ENCODE measurements around the gene TRAPPC12.
"Not testable (repeated sequence)": the region's sequence is repeated elsewhere in the genome, so short reads cannot be mapped to it uniquely, and the experiment has no call there.

Gene TRAPPC12

GRCh38 chr2:3488855-3489763, 109.6 kb downstream of the TRAPPC12 start:
- peak; percentile 48 for DNase-seq

DNA sequence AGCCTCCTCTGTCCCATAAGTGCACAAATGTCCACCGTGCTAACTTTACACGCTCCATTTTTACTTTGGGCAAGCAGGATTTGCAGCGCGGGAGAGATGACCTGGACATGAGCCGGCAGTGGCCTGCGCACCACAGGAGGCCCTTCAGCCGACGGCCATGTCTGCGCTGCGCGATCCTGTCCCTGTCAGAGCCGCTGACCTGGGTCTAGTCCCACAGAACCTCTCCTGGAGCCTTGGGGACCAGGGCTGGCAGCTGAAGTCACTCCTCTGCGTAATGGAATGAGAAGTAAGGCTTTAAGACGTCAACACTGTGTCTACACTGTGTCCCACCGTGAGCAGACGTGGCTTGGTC, 110.2 kb downstream of the TRAPPC12 start:
- no peak for DNase-seq

DNA sequence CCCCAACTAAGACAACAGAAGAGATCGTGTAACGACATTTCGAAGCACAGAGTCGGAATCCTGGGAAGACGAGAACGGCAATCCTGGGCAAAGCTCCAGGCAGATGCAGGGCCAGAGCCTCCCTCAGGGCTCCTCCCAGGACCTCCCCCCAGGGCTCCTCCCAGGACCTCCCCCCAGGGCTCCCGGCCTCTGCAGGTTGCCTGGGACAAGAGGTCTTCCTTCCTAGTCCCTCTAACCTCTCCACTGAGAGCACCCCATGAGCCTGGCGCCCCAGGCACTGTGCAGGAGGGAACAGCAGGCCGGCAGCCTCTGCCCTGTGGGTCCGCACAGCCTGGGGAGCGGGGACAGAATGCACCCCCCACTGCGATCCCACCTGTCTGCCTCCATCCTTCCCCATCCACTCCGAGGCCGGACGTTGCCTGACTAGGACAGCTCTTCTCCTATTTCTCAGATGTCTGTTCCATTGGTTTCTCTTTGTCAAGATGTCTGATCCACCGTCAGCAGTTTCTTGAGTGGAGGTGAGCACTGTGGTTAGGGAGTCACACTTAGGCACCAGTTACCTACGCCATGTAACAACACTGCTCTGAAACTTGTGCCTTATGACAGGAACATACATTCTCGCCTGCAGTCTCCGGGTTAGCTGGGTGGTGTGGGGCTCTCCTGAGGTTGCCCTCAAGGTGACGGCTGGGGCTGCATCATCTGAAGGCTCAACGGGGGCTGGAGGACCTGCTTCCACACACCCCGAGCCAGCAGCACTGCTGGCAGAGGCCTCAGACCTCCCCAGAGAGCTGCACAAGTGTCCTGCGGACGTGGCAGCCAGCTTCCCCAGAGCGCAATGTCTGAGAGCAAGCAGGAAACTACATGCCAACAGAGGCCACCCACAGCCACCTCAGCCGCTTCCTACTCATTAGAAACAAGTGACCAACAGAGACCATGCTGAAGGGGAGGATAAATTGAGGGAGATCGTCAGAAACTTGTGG, 111.0 kb downstream of the TRAPPC12 start:
- no peak for DNase-seq

GRCh38 chr2:3491306-3491705, 111.8 kb downstream of the TRAPPC12 start:
- no peak for DNase-seq

- no peak for DNase-seq
Observed at GRCh38 chr2:3491716-3492474, 112.4 kb downstream of the TRAPPC12 start.

DNA sequence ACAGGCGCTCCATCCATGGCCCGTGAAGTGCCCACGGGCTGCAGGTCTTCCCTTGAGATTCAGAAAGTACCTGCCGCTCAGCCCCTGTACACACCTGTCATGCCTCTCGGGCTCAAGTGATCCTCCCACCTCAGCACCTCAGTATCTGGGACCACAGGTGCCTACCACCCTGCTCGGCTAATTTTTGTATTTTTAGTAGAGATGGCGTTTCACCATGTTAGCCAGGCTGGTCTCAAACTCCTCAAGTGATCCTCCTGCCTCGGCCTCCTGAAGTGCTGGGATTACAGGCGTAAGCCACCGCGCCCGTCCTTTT, 112.9 kb downstream of the TRAPPC12 start:
- not testable (repeated sequence) for DNase-seq

GRCh38 chr2:3492951-3493614, 113.6 kb downstream of the TRAPPC12 start:
- no peak for DNase-seq

DNA sequence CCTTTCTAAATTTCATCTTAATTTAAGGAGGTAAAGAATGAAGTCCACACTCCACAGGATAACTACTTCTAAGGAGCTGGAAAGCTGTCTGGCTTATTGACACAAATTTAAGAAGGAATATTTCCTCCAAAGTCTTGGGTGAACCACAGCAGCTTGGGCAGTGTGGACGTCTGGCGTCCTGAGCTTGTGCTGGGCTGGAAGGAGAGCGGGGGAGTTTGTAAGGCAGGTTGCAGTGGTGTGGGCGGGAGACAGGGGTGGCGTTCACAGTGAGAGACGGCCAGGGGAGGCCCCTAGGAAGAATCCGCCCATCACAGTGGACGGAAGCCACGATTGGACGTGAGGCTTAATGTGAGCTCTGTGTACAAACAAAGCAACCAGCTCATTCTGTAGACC, 114.1 kb downstream of the TRAPPC12 start:
- peak; percentile 87 for DNase-seq

DNA sequence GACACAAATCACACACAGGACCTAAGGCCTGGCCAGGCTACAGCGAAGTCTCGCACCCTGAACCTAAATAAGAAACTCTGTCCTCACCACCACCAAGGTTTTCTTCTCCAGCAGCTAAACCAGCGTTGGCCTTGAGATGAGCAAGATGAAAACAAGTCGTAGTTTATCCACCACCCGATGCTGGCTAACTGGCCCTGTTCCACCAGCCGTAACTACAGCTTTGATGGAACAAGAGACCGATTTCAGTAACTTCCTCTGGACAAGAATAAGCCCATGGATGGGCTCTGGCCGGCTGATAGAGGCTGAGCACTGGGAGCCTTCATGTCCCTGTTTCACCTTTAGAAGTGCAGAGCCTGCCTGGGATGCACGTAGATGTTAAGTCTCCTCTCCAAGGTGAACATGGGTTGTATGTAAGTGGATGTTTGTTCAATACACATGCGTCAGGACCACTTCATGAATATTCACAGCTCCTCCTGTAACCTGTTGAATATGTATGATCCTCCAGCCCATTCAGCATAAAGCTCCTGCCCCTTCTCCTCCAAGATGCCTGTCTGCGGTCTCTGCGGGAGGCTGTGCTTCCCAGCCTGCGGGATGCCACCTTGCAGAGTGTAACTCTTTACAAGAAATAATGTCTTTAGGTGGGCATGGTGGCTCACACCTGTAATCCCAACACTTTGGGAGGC, 115.6 kb downstream of the TRAPPC12 start:
- no peak for DNase-seq

GRCh38 chr2:3496708-3497080, 117.2 kb downstream of the TRAPPC12 start:
- not testable (repeated sequence) for DNase-seq

DNA sequence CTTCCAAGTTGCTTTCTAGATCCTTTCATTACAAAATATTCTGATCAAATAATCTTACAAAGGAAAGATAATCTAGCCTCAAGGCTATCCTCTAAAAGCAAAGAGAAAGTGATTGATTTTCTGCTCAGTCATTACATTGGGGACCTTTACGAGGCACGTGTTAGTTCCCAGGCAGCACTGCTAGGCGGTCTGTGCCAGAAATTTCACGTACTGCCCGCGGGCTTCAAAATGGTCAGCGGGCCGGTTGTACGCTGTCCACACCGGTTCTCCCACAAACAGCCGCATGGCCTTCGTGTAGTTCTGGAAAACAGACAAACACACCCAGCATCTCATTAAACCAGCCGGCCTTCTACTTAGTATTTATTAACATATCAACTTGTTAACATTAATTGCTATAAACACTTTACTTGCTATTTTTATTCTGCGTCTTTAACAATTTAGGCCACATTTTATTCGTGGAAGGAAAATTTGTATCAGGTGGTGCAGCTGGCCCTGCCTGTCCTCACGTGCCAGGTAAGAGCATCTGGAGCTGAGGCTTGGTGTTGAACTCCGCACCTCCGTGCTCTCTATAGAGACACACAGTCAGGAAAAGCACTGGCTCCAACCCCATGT, 119.4 kb downstream of the TRAPPC12 start:
- no peak for DNase-seq

- DNase-seq, result no peak
Observed at GRCh38 chr2:3500326-3500899, 120.9 kb downstream of the TRAPPC12 start.

DNA sequence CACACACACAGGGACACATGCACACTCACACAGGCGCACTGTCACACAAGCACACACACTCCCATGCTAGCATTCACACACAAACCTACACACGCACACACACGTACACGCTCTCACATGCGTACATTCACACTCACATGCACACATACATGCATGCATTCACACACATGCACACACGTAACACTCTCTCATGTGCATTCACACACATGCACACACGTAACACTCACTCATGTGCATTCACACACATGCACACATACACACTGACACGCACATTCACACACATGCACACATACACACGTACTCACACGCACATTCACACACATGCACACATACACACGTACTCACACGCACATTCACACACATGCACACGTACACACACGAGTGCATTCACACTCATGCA, 123.6 kb downstream of the TRAPPC12 start:
- no peak for DNase-seq

GRCh38 chr2:3503483-3503882, 124.0 kb downstream of the TRAPPC12 start:
- no peak for DNase-seq

GRCh38 chr2:3504741-3505140, 125.2 kb downstream of the TRAPPC12 start:
- no peak for DNase-seq

DNA sequence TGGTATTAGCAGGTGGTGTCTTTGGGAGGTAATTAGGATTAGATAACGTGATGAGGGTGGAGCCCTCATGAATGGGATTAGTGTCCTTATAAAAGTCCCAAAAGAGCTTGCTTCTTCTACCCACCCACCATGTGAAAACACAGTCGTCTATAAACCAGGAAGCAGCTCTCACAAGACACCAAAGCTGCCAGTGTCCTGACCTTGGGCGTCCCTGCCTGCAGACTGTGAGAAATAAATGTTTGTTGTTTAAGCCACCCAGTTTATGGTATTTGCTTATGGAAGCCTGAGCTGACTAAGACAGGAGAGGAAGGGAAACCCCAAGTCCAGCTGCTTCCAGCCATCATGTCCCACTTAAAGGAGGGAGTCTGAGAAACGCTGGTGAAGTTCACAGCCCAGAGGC, 126.3 kb downstream of the TRAPPC12 start:
- no peak for DNase-seq

DNA sequence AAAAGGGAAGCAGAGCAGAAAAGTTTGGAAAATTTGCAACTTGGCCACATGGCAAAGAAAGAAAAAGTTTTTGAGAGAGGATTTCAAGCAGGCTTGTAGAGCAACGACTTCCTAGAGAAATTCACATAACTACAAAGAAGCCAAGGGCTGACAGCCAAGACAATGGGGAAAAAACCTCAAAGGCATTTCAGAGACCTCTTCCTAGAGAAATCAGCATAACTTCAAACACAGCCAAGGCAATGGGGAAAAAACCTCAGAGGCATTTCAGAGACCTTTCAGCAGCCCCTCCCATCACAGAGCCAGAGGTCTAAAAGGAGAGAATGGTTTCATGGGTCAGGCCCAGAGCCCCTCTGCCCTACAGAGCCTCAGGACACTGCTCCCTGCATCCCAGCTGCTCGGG, 132.6 kb downstream of the TRAPPC12 start:
- no peak for DNase-seq

GRCh38 chr2:3513026-3513810, 133.7 kb downstream of the TRAPPC12 start:
- DNase-seq, result no peak

GRCh38 chr2:3515438-3515837, 135.9 kb downstream of the TRAPPC12 start:
- DNase-seq, result not testable (repeated sequence)

DNA sequence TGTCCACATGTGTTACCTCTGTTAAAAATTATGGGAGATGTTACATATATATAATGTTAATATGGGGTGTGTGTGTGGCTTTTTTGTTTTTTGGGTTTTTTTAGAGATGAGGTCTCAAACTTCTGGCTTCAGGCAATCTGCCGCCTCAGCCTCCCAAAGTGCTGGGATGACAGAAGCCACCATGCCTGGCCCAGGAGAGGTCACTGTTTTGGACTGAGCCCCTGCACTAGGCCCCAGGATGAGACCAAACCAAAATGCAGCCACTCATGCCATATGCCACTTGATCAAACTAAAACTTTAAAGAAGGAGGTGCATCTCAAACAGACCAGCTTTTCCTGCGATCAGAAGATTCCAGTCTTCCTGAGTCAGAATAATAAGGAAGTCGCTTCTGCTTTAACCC, 137.3 kb downstream of the TRAPPC12 start:
- no peak for DNase-seq

Measured in NCI-H510A treated with DMSO at 0.1 percent for 48 hours (cell line).